ENCODE measurements around the gene PXT1. TPM values are rescaled to one million over a fixed set of nuclear protein-coding genes. Genes with fewer than 3 reads are reported as not detected.

PXT1 gene
- total and polyA plus RNA-seq, 2 donors (not counting 1 experiment from before 2014, with no cell fraction given) = under 0.01 to 0.03 TPM

DNA sequence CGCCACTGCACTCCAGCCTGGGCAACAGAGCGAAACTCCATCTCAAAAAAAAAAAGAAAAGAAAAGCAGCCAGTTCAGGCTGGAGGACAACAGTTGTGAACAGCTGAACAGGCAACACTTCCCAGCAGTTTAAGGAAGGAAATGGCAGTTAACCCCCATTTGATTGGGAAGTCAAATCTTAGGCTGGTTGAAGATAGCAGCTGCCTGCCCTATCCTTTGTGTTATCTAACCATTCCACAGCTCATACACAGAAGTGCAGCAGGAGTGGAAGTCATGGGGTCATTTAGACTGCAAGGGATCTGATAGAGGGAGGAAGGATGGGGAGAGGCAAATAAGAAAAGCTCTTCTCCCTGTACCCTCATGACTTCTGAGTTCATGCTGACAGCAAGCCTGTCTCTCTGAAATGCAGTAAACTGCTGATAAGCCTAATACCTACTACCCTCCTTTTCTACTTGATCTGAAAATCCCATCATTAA is 35.4 kb upstream of the PXT1 start:
- H3K27me3 ChIP-seq (ENCODE audit: control insufficient read depth, insufficient read depth, low read length) = no peaks in the 10 kb centered on the region
- no peak overlapping the region for H3K4me3 ChIP-seq (replicated peaks in 1 of 4; ENCODE audit: control extremely low read depth in 1 of 4, insufficient read depth in 1 of 4, low read depth in 3 of 4, low read length in 4 of 4)
- H3K9ac ChIP-seq (ENCODE audit: insufficient read depth, low read length) = no peak overlapping the region
- no peaks in the 10 kb centered on the region for H4K20me1 ChIP-seq (ENCODE audit: control insufficient read depth, extremely low read depth, insufficient read depth, low read length)
- H3K9me3 ChIP-seq (ENCODE audit: control insufficient read depth, insufficient read depth, low read depth, low read length) = no peaks in the 10 kb centered on the region
- no peaks in the 10 kb centered on the region for H3K79me2 ChIP-seq (ENCODE audit: control insufficient read depth, insufficient read depth, low read length)
- H2AFZ ChIP-seq (ENCODE audit: low read length) = no peak overlapping the region
- no peaks in the 10 kb centered on the region for H3K36me3 ChIP-seq (ENCODE audit: control insufficient read depth, insufficient read depth, low read length)
- H3K4me2 ChIP-seq (ENCODE audit: extremely low read depth, insufficient read depth, low read length) = no peak overlapping the region
- TF ChIP-seq EZH2 (IDR thresholded peaks at IDR 0.05; ENCODE audit: low read length, missing control alignments) (no peak), CTCF (conservative IDR thresholded peaks at IDR 0.05 in 1 of 2, IDR thresholded peaks at IDR 0.05 in 1 of 2; ENCODE audit: low read depth in 1 of 2, low read length in 2 of 2) (no peak)
- no peaks in the 10 kb centered on the region for H3K4me1 ChIP-seq (ENCODE audit: control insufficient read depth, extremely low read depth, insufficient read depth, low read length)
- DNase-seq (ENCODE audit: low read depth in 2 of 2) = no peak
- H3K27ac ChIP-seq (ENCODE audit: insufficient read depth, low read length) = no peak overlapping the region

GRCh38 chr6:36469946-36470345 is 27.3 kb upstream of the PXT1 start:
- H2AFZ ChIP-seq (ENCODE audit: low read length) = no peak overlapping the region
- H3K4me3 ChIP-seq (replicated peaks in 1 of 4; ENCODE audit: control extremely low read depth in 1 of 4, insufficient read depth in 1 of 4, low read depth in 3 of 4, low read length in 4 of 4) = no peak overlapping the region
- H4K20me1 ChIP-seq (ENCODE audit: control insufficient read depth, extremely low read depth, insufficient read depth, low read length) = no peaks in the 10 kb centered on the region
- no peak for DNase-seq (ENCODE audit: low read depth in 2 of 2)
- H3K27ac ChIP-seq (ENCODE audit: insufficient read depth, low read length) = no peak overlapping the region
- no peaks in the 10 kb centered on the region for H3K4me1 ChIP-seq (ENCODE audit: control insufficient read depth, extremely low read depth, insufficient read depth, low read length)
- H3K79me2 ChIP-seq (ENCODE audit: control insufficient read depth, insufficient read depth, low read length) = peaks cover 12% of the 10 kb centered on the region
- H3K9ac ChIP-seq (ENCODE audit: insufficient read depth, low read length) = no peak overlapping the region
- no peaks in the 10 kb centered on the region for H3K9me3 ChIP-seq (ENCODE audit: control insufficient read depth, insufficient read depth, low read depth, low read length)
- H3K4me2 ChIP-seq (ENCODE audit: extremely low read depth, insufficient read depth, low read length) = no peak overlapping the region
- TF ChIP-seq EZH2 (IDR thresholded peaks at IDR 0.05; ENCODE audit: low read length, missing control alignments) (no peak), CTCF (conservative IDR thresholded peaks at IDR 0.05 in 1 of 2, IDR thresholded peaks at IDR 0.05 in 1 of 2; ENCODE audit: low read depth in 1 of 2, low read length in 2 of 2) (no peak)
- H3K27me3 ChIP-seq (ENCODE audit: control insufficient read depth, insufficient read depth, low read length) = no peaks in the 10 kb centered on the region
- H3K36me3 ChIP-seq (ENCODE audit: control insufficient read depth, insufficient read depth, low read length) = no peaks in the 10 kb centered on the region

GRCh38 chr6:36469148-36469661 is 26.6 kb upstream of the PXT1 start:
- no peaks in the 10 kb centered on the region for H3K27me3 ChIP-seq (ENCODE audit: control insufficient read depth, insufficient read depth, low read length)
- no peaks in the 10 kb centered on the region for H3K4me1 ChIP-seq (ENCODE audit: control insufficient read depth, extremely low read depth, insufficient read depth, low read length)
- no peaks in the 10 kb centered on the region for H3K36me3 ChIP-seq (ENCODE audit: control insufficient read depth, insufficient read depth, low read length)
- TF ChIP-seq CTCF (conservative IDR thresholded peaks at IDR 0.05 in 1 of 2, IDR thresholded peaks at IDR 0.05 in 1 of 2; ENCODE audit: low read depth in 1 of 2, low read length in 2 of 2) (no peak), EZH2 (IDR thresholded peaks at IDR 0.05; ENCODE audit: low read length, missing control alignments) (no peak)
- peaks cover 15% of the 10 kb centered on the region for H3K79me2 ChIP-seq (ENCODE audit: control insufficient read depth, insufficient read depth, low read length)
- no peak for DNase-seq (ENCODE audit: low read depth in 2 of 2)
- no peak overlapping the region for H2AFZ ChIP-seq (ENCODE audit: low read length)
- no peaks in the 10 kb centered on the region for H3K9me3 ChIP-seq (ENCODE audit: control insufficient read depth, insufficient read depth, low read depth, low read length)
- no peak overlapping the region for H3K4me3 ChIP-seq (replicated peaks in 1 of 4; ENCODE audit: control extremely low read depth in 1 of 4, insufficient read depth in 1 of 4, low read depth in 3 of 4, low read length in 4 of 4)
- H3K9ac ChIP-seq (ENCODE audit: insufficient read depth, low read length) = no peak overlapping the region
- H3K4me2 ChIP-seq (ENCODE audit: extremely low read depth, insufficient read depth, low read length) = no peak overlapping the region
- no peak overlapping the region for H3K27ac ChIP-seq (ENCODE audit: insufficient read depth, low read length)
- no peaks in the 10 kb centered on the region for H4K20me1 ChIP-seq (ENCODE audit: control insufficient read depth, extremely low read depth, insufficient read depth, low read length)

Data from fibroblast of lung (primary cell).